H1 (cell line): ENCODE measurements around the gene TBC1D9B. TPM values are rescaled to one million over a fixed set of nuclear protein-coding genes. Genes with fewer than 3 reads are reported as not detected.

Experiments used
- CTCF ChIA-PET: fragments of 300-600 bp; sonication (Branson Sonifier 250); formaldehyde crosslinking; loops from one replicate; lab custom pipeline; 2021; ENCODE audit not compliant: partially characterized antibody; lab: Charles Lee
- POLR2A ChIA-PET: fragments of 300-600 bp; sonication (Branson Sonifier 250); formaldehyde crosslinking; loops from one replicate; lab custom pipeline; 2021; ENCODE audit warnings: inconsistent platforms; ENCODE audit not compliant: partially characterized antibody; lab: Charles Lee
- DNase-seq, 2 experiments: peaks; one replicate each; pipeline versions ENCODE4 v3.0.0 to v3.0.0-alpha.2; 2010 to 2022; ENCODE audit warnings: low spot score in 2 of 2, low read depth in 1 of 2, mixed read lengths in 1 of 2
- FAIRE-seq: peaks from 2 replicates; lab custom pipeline; 2011; peaks lifted over from hg19 to GRCh38; lab: Jason Lieb, UNC
- H2AFZ ChIP-seq: 2 replicates; pipeline ENCODE4 v1.8.1; 2012; ENCODE audit warnings: low read length, inconsistent platforms
- H2AK5ac ChIP-seq: 2 replicates; pipeline ENCODE4 v1.6.1; 2013; ENCODE audit warnings: low read depth, low read length
- H2BK120ac ChIP-seq: replicated peaks from 2 replicates; pipeline ENCODE3; 2013; ENCODE audit warnings: low read depth, low read length, inconsistent platforms
- H2BK12ac ChIP-seq: 2 replicates; pipeline ENCODE4 v1.6.1; 2013; ENCODE audit warnings: low read depth, low read length
- H2BK15ac ChIP-seq: 2 replicates; pipeline ENCODE4 v1.6.1; 2013; ENCODE audit warnings: low read length
- H2BK20ac ChIP-seq: 2 replicates; pipeline ENCODE4 v1.6.1; 2013; ENCODE audit warnings: low read length
- H2BK5ac ChIP-seq: 2 replicates; pipeline ENCODE4 v1.6.1; 2013; ENCODE audit warnings: low read depth, low read length
- H3K14ac ChIP-seq: 2 replicates; pipeline ENCODE4 v1.6.1; 2013; ENCODE audit warnings: inconsistent platforms; ENCODE audit not compliant: insufficient read length
- H3K18ac ChIP-seq: 2 replicates; pipeline ENCODE4 v1.6.1; 2013; ENCODE audit warnings: low read length; ENCODE audit errors: extremely low read depth
- H3K23ac ChIP-seq: 2 replicates; pipeline ENCODE4 v1.6.1; 2013; ENCODE audit warnings: inconsistent platforms; ENCODE audit not compliant: insufficient read length
- H3K23me2 ChIP-seq: 2 replicates; pipeline ENCODE4 v1.6.1; 2013; ENCODE audit warnings: low read depth, low read length
- H3K27ac ChIP-seq: 2 replicates; pipeline ENCODE4 v1.6.1; 2011; ENCODE audit warnings: low read depth, low read length, inconsistent platforms
- H3K27me3 ChIP-seq, 4 experiments: replicated peaks in 1 of 4; 1 replicate in 1 of 4; 2 replicates in 3 of 4; pipeline versions ENCODE4 v1.6.1 to v1.8.1; 2011 to 2013; ENCODE audit warnings: low read length in 3 of 4, mild to moderate bottlenecking in 3 of 4, inconsistent platforms in 2 of 4, mixed read lengths in 2 of 4, moderate library complexity in 1 of 4; ENCODE audit not compliant: control insufficient read depth in 3 of 4, insufficient read depth in 3 of 4; ENCODE audit errors: extremely low read depth in 1 of 4
- H3K36me3 ChIP-seq, 4 experiments: 2 replicates each; pipeline versions ENCODE4 v1.6.1 to v1.8.1; 2011 to 2013; ENCODE audit warnings: mild to moderate bottlenecking in 4 of 4, low read length in 3 of 4, moderate library complexity in 2 of 4, control low read depth in 1 of 4, inconsistent platforms in 1 of 4; ENCODE audit not compliant: insufficient read depth in 4 of 4, control insufficient read depth in 2 of 4
- H3K4ac ChIP-seq: replicated peaks from 2 replicates; pipeline ENCODE3; 2013; ENCODE audit warnings: low read length, low read depth, mixed read lengths, inconsistent platforms; ENCODE audit not compliant: insufficient read length
- H3K4me1 ChIP-seq, 4 experiments: replicated peaks in 1 of 4; 1 replicate in 1 of 4; 2 replicates in 3 of 4; pipeline versions ENCODE4 v1.6.1 to v1.8.1; 2011 to 2013; ENCODE audit warnings: low read length in 3 of 4, inconsistent platforms in 2 of 4, mixed read lengths in 1 of 4; ENCODE audit not compliant: insufficient read depth in 4 of 4, control insufficient read depth in 3 of 4
- H3K4me2 ChIP-seq, 2 experiments: 2 replicates each; pipeline versions ENCODE4 v1.6.1 to v1.8.1; 2011 to 2013; ENCODE audit warnings: low read depth in 2 of 2, low read length in 2 of 2, control low read depth in 1 of 2, inconsistent platforms in 1 of 2, mild to moderate bottlenecking in 1 of 2; ENCODE audit not compliant: insufficient read depth in 1 of 2
- H3K4me3 ChIP-seq, 4 experiments: fragments of 200-600, 300-600 bp in 1 of 4; sonication (generic), shearing (Covaris generic), sonication (Bioruptor Twin) in 1 of 4; 2 replicates each; pipeline versions ENCODE4 v1.5.1 to v1.8.1; 2011 to 2016; ENCODE audit warnings: low read length in 4 of 4, low read depth in 3 of 4, control low read depth in 2 of 4, inconsistent platforms in 2 of 4, mild to moderate bottlenecking in 2 of 4, mixed read lengths in 1 of 4, moderate library complexity in 1 of 4; ENCODE audit not compliant: insufficient read depth in 2 of 4; ENCODE audit errors: extremely low read depth in 1 of 4
- H3K56ac ChIP-seq: replicated peaks from 2 replicates; pipeline ENCODE3; 2013; ENCODE audit warnings: low read depth, mild to moderate bottlenecking, mixed read lengths, low read length, inconsistent platforms; ENCODE audit not compliant: insufficient read length
- H3K79me1 ChIP-seq: 2 replicates; pipeline ENCODE4 v1.6.1; 2013; ENCODE audit warnings: low read depth, low read length, control low read depth
- H3K79me2 ChIP-seq, 2 experiments: 2 replicates each; pipeline versions ENCODE4 v1.6.1 to v1.8.1; 2012 to 2013; ENCODE audit warnings: low read length in 2 of 2, mild to moderate bottlenecking in 2 of 2, inconsistent platforms in 1 of 2; ENCODE audit not compliant: insufficient read depth in 2 of 2, control insufficient read depth in 1 of 2
- H3K9ac ChIP-seq, 4 experiments: replicated peaks in 1 of 4; 1 replicate in 1 of 4; 2 replicates in 3 of 4; pipeline versions ENCODE4 v1.6.1 to v1.8.1; 2011 to 2013; ENCODE audit warnings: low read depth in 3 of 4, low read length in 3 of 4, control low read depth in 2 of 4, mild to moderate bottlenecking in 2 of 4, moderate library complexity in 2 of 4, inconsistent platforms in 1 of 4; ENCODE audit errors: extremely low read depth in 1 of 4
- H3K9me3 ChIP-seq, 2 experiments: 2 replicates each; pipeline versions ENCODE4 v1.6.1 to v1.8.1; 2012 to 2013; ENCODE audit warnings: mild to moderate bottlenecking in 2 of 2, moderate library complexity in 2 of 2, control low read depth in 1 of 2, inconsistent platforms in 1 of 2, low read depth in 1 of 2, low read length in 1 of 2, mixed read lengths in 1 of 2; ENCODE audit not compliant: insufficient read depth in 2 of 2
- H4K20me1 ChIP-seq, 2 experiments: replicated peaks in 1 of 2; 2 replicates each; pipeline versions ENCODE3 to v1.8.1; 2011 to 2013; ENCODE audit warnings: inconsistent platforms in 2 of 2, low read length in 2 of 2, mild to moderate bottlenecking in 1 of 2; ENCODE audit not compliant: insufficient read depth in 2 of 2, control insufficient read depth in 1 of 2
- H4K5ac ChIP-seq: 2 replicates; pipeline ENCODE4 v1.6.1; 2013; ENCODE audit warnings: low read length, low read depth, mixed read lengths, inconsistent platforms; ENCODE audit not compliant: insufficient read length
- H4K8ac ChIP-seq: 2 replicates; pipeline ENCODE4 v1.8.0; 2013; ENCODE audit warnings: mild to moderate bottlenecking, moderate library complexity, low read length, inconsistent platforms; ENCODE audit not compliant: insufficient read depth; ENCODE audit errors: extremely low read depth
- H4K91ac ChIP-seq: replicated peaks from 2 replicates; pipeline ENCODE3; 2013; ENCODE audit warnings: low read length, mixed read lengths, inconsistent platforms; ENCODE audit not compliant: insufficient read length
- BCL11A ChIP-seq, 2 experiments: IDR thresholded peaks; one replicate each; pipeline ENCODE4 v1.6.1; 2011; ENCODE audit warnings: low read depth in 2 of 2, low read length in 2 of 2, mild to moderate bottlenecking in 2 of 2
- NRF1 ChIP-seq: IDR thresholded peaks from 2 replicates; pipeline ENCODE4 v1.6.1; 2011; ENCODE audit warnings: mild to moderate bottlenecking, low read depth, low read length, improper control_type of control experiment
- POLR2A ChIP-seq, 2 experiments: IDR thresholded peaks; 1 replicate in 1 of 2; 2 replicates in 1 of 2; pipeline ENCODE4 v1.6.1; 2011; ENCODE audit warnings: low read depth in 2 of 2, low read length in 2 of 2, mild to moderate bottlenecking in 2 of 2; ENCODE audit errors: control extremely low read depth in 1 of 2
- RAD21 ChIP-seq, 2 experiments: IDR thresholded peaks in 1 of 2; conservative IDR thresholded peaks in 1 of 2; 2 replicates each; pipeline ENCODE4 v1.6.1; 2011; ENCODE audit warnings: low read depth in 2 of 2, low read length in 2 of 2, improper control_type of control experiment in 1 of 2, inconsistent platforms in 1 of 2, mild to moderate bottlenecking in 1 of 2, moderate library complexity in 1 of 2
- WGBS, 2 experiments: shearing (Covaris generic) in 1 of 2; methylation state at CpG; one replicate each; pipeline versions ENCODE4 v1.1.6 to v1.1.7; 2013 to 2015; ENCODE audit warnings: low lambda C conversion rate in 2 of 2, mixed read lengths in 2 of 2, inconsistent platforms in 1 of 2, low coverage in 1 of 2, missing lambda C conversion rate in 1 of 2; ENCODE audit not compliant: insufficient replicate concordance in 2 of 2, insufficient coverage in 1 of 2, insufficient read length in 1 of 2; ENCODE audit errors: extremely low coverage in 1 of 2, missing lambda C conversion rate in 1 of 2; 5-methylcytosine and 5-hydroxymethylcytosine counted together
- polyA plus RNA-seq, 7 experiments: library from polyadenylated mRNA; depleted of rRNA in 3 of 7; stranded (reverse) in 5 of 7; unstranded in 2 of 7; fragments of >200 nt in 5 of 7; fragments of 200-250 nt in 2 of 7; gene quantifications; 1 replicate in 5 of 7; 2 replicates in 1 of 7; 4 replicates in 1 of 7; pipeline versions ENCODE4 v1.2.1 to v1.2.3, GENCODE V29; 2011 to 2013; ENCODE audit warnings: missing spikeins in 2 of 7, mixed read lengths in 2 of 7
- total RNA-seq: library from RNA; stranded (reverse); fragmentation: NEBNext Ultra II Directional; extraction: Animal tissue kit (Norgen Biotek cat#: 25700); gene quantifications from 2 replicates; pipeline ENCODE4 v1.2.1, GENCODE V29; 2021

Gene TBC1D9B
- total and polyA plus RNA-seq, 2 of the 8 experiments (the other 6 are each of a cell fraction or from before 2014, with no cell fraction given), result 33.6 to 57.1 TPM

- H3K4ac ChIP-seq, result no peak overlapping the region
- no peak overlapping the region for H4K5ac ChIP-seq
- H3K79me2 ChIP-seq, result peaks cover 0 to 12% of the 10 kb centered on the region in 2 experiments; a peak in 1 of 4 replicates
- no peak overlapping the region; the same call in 1 of the 2 replicates for H4K8ac ChIP-seq
- no peaks in the 10 kb centered on the region for H3K27me3 ChIP-seq
- H3K14ac ChIP-seq, result no peak overlapping the region
- H2BK12ac ChIP-seq, result no peak overlapping the region
- no peaks in the 10 kb centered on the region for H3K23me2 ChIP-seq
- H4K91ac ChIP-seq, result no peak overlapping the region
- no peak overlapping the region for H3K27ac ChIP-seq
- ChIA-PET POLR2A (interaction anchor here (0.7 to 5.0 kb wide), 7 partner anchors 9 to 64 kb away, joined by 3 to 31 read pairs (median 3); no protein-coding TSS in a partner anchor), CTCF (interaction anchor here (0.7 to 2.7 kb wide), 5 partner anchors 10 to 67 kb away, joined by 3 to 11 read pairs (median 3); no protein-coding TSS in a partner anchor)
- peaks cover 18 to 78% (median 55%) of the 10 kb centered on the region in 4 experiments for H3K36me3 ChIP-seq
- H3K56ac ChIP-seq, result no peak overlapping the region
- DNase-seq (no peak), FAIRE-seq (no peak)
- WGBS, 2 experiments, result 84% methylated on average over 9 of the region's 9 CpGs; no CpG with 5 or more reads in 1 of the 2 experiments
- H3K18ac ChIP-seq, result no peak overlapping the region; the same call in 1 of the 2 replicates
- H3K9me3 ChIP-seq, result no peaks in the 10 kb centered on the region
- peak overlapping the region; percentile 47; the same call in 1 of the 2 replicates for H2AK5ac ChIP-seq
- 0 out of 4 replicates have a peak, but pooled peaks of 1 of the 2 experiments have one; percentile 5 for TF ChIP-seq RAD21 (IDR thresholded peaks at IDR 0.05 in 1 of 2, conservative IDR thresholded peaks at IDR 0.05 in 1 of 2; ENCODE audit: low read depth in 2 of 2, low read length in 2 of 2)
- TF ChIP-seq BCL11A (IDR thresholded peaks at IDR 0.05; ENCODE audit: low read depth in 2 of 2, low read length in 2 of 2), result no peak
- peak in 1 of 2 experiments; percentile 41; a peak in 1 of 3 replicates for TF ChIP-seq POLR2A (IDR thresholded peaks at IDR 0.05; ENCODE audit: control extremely low read depth in 1 of 2, low read depth in 2 of 2, low read length in 2 of 2)
- no peak for TF ChIP-seq NRF1
- H2BK5ac ChIP-seq, result no peak overlapping the region
- no peak overlapping the region for H2AFZ ChIP-seq
- H3K23ac ChIP-seq, result no peak overlapping the region
- H3K4me1 ChIP-seq, result peaks cover 2 to 5% (median 3%) of the 10 kb centered on the region in 4 experiments; a peak in 6 of 7 replicates
- H2BK120ac ChIP-seq, result no peak overlapping the region
- no peak overlapping the region for H3K9ac ChIP-seq
- no peak overlapping the region for H3K4me3 ChIP-seq
- no peak overlapping the region for H3K4me2 ChIP-seq
- H3K79me1 ChIP-seq, result peaks cover 2% of the 10 kb centered on the region
- H2BK15ac ChIP-seq, result no peak overlapping the region
- no peak overlapping the region for H2BK20ac ChIP-seq
- H4K20me1 ChIP-seq, result peaks cover 2 to 20% of the 10 kb centered on the region in 2 experiments
These were observed 80.0 kb downstream of the TBC1D9B start for GRCh38 chr5:179827680-179828079.
